Activated B cell treated with CpG ODN at 0.5 μM for 24 hours (primary cell): Measurements from ENCODE around the gene TMC2. TPM values are rescaled to one million over a fixed set of nuclear protein-coding genes. Genes with fewer than 3 reads are reported as not detected.

Source experiments
- ATAC-seq: fragments of 200-7000 bp; cut with Tn5 transposase; one replicate; pipeline ENCODE4 v1.10.0; 2021; ENCODE audit warnings: low read depth, mild to moderate bottlenecking, moderate library complexity
- CTCF ChIA-PET: fragments of 350-600 bp; sonication (Branson Sonifier 250); formaldehyde crosslinking; loops from one replicate; lab custom pipeline; 2021; ENCODE audit warnings: antibody characterized with exemption; lab: Charles Lee
- POLR2A ChIA-PET: fragments of 350-600 bp; sonication (Branson Sonifier 250); formaldehyde crosslinking; loops from one replicate; lab custom pipeline; 2021; ENCODE audit warnings: antibody characterized with exemption; lab: Charles Lee
- DNase-seq: peaks from one replicate; pipeline ENCODE4 v3.0.0; 2022
- H3K27ac Mint-ChIP-seq: one replicate; pipeline ENCODE4 v1.8.0; 2020; ENCODE audit warnings: mixed read lengths
- H3K27me3 Mint-ChIP-seq: one replicate; pipeline ENCODE4 v1.8.0; 2021; ENCODE audit warnings: mixed read lengths
- H3K36me3 Mint-ChIP-seq: one replicate; pipeline ENCODE4 v1.8.0; 2021; ENCODE audit warnings: low read depth, mixed read lengths
- H3K4me1 Mint-ChIP-seq: one replicate; pipeline ENCODE4 v1.8.0; 2021; ENCODE audit warnings: mixed read lengths
- H3K4me3 Mint-ChIP-seq: one replicate; pipeline ENCODE4 v1.8.0; 2020; ENCODE audit warnings: mild to moderate bottlenecking, mixed read lengths
- H3K9me3 Mint-ChIP-seq: one replicate; pipeline ENCODE4 v1.8.0; 2020; ENCODE audit warnings: mixed read lengths
- CTCF ChIP-seq: fragments of 200-600 bp; IDR thresholded peaks from one replicate; pipeline ENCODE4 v1.8.0; 2022; ENCODE audit warnings: antibody characterized with exemption, mild to moderate bottlenecking
- intact Hi-C: fragments of 100-400 bp; cut with micrococcal nuclease; formaldehyde crosslinking; loops from one replicate; pipeline ENCODE4 v1.15.1; 2024
- total RNA-seq: library from RNA; stranded (reverse); gene quantifications from 2 replicates; pipeline ENCODE4 v1.2.3, GENCODE V29; 2022

The TMC2 gene
- total RNA-seq, 1 donor from 2014 or later = not detected

- H3K4me3 Mint-ChIP-seq = no peak overlapping the region
- H3K4me1 Mint-ChIP-seq = no peaks in the 10 kb centered on the region
- DNase-seq (no peak), ATAC-seq (no peak)
- peaks cover 4% of the 10 kb centered on the region for H3K36me3 Mint-ChIP-seq
- ChIA-PET CTCF (no interaction called here), POLR2A (no interaction called here)
- TF ChIP-seq CTCF = no peak
- H3K27ac Mint-ChIP-seq = no peak overlapping the region
- peaks cover 10% of the 10 kb centered on the region for H3K27me3 Mint-ChIP-seq
- intact Hi-C loops = no loop called here
- H3K9me3 Mint-ChIP-seq = peaks cover 14% of the 10 kb centered on the region
Measured at GRCh38 chr20:2604506-2604835, 68.1 kb downstream of the TMC2 start.

- no peak overlapping the region for H3K27ac Mint-ChIP-seq
- intact Hi-C loops = no loop called here
- no peak for ATAC-seq
- POLR2A ChIA-PET = no interaction called here
- H3K4me3 Mint-ChIP-seq = no peak overlapping the region
- CTCF ChIA-PET = no interaction called here
- peaks cover 22% of the 10 kb centered on the region for H3K27me3 Mint-ChIP-seq
- peaks cover 4% of the 10 kb centered on the region for H3K36me3 Mint-ChIP-seq
- TF ChIP-seq CTCF = no peak
- no peak for DNase-seq
- H3K4me1 Mint-ChIP-seq = no peaks in the 10 kb centered on the region
- peaks cover 14% of the 10 kb centered on the region for H3K9me3 Mint-ChIP-seq
Measured at GRCh38 chr20:2606507-2607006, 70.2 kb downstream of the TMC2 start.

- peaks cover 13% of the 10 kb centered on the region for H3K9me3 Mint-ChIP-seq
- TF ChIP-seq CTCF = no peak
- H3K27me3 Mint-ChIP-seq = peaks cover 34% of the 10 kb centered on the region
- H3K4me3 Mint-ChIP-seq = no peak overlapping the region
- DNase-seq (no peak), ATAC-seq (no peak)
- H3K4me1 Mint-ChIP-seq = no peaks in the 10 kb centered on the region
- no peak overlapping the region for H3K27ac Mint-ChIP-seq
- CTCF ChIA-PET = no interaction called here
- intact Hi-C loops = no loop called here
- POLR2A ChIA-PET = no interaction called here
- H3K36me3 Mint-ChIP-seq = peaks cover 4% of the 10 kb centered on the region
Measured at GRCh38 chr20:2610326-2610725, 74.0 kb downstream of the TMC2 start.

GRCh38 chr20:2610941-2611720, 74.8 kb downstream of the TMC2 start:
- no peak for ATAC-seq
- no peak overlapping the region for H3K4me3 Mint-ChIP-seq

More at GRCh38 chr20:2610941-2611720, 74.8 kb downstream of the TMC2 start:
- Mint-ChIP-seq H3K9me3 (peaks cover 9% of the 10 kb centered on the region), H3K4me1 (no peaks in the 10 kb centered on the region), H3K27me3 (peaks cover 40% of the 10 kb centered on the region), H3K27ac (no peak overlapping the region), H3K36me3 (peaks cover 4% of the 10 kb centered on the region)
- intact Hi-C loops = no loop called here
- CTCF ChIA-PET = no interaction called here
- DNase-seq = no peak
- no peak for TF ChIP-seq CTCF
- POLR2A ChIA-PET = no interaction called here
